HepG2 (cell line): ENCODE results near the gene MED9. TPM values are rescaled to one million over a fixed set of nuclear protein-coding genes. Genes with fewer than 3 reads are reported as not detected.

Experiments used
- ATAC-seq: fragments of 200-7000 bp; cut with Tn5 transposase; 3 replicates; pipeline ENCODE4 v1.9.1; 2020; ENCODE audit warnings: mild to moderate bottlenecking, moderate library complexity
- BruUV-seq: library from RNA; stranded (reverse); fragments of 400-500 nt; replicated peaks from 2 replicates; lab custom pipeline; 2021; lab: Mats Ljungman, UMichigan
- CTCF ChIA-PET: fragments of 300-600 bp; formaldehyde crosslinking; extraction: SDS; loops from one replicate; lab custom pipeline; 2021; ENCODE audit warnings: low total read pairs, inconsistent platforms, low intra/inter-chr PET ratio; lab: Yijun Ruan, JAX
- POLR2A ChIA-PET: fragments of 350-600 bp; sonication (Branson Sonifier 250); formaldehyde crosslinking; loops from one replicate; lab custom pipeline; 2020; ENCODE audit warnings: antibody characterized with exemption, inconsistent platforms; lab: Yijun Ruan, JAX
- DNase-seq: peaks from one replicate; pipeline ENCODE4 v3.0.0-alpha.2; 2015; ENCODE audit warnings: low spot score
- FAIRE-seq: peaks from 3 replicates; lab custom pipeline; 2011; peaks lifted over from hg19 to GRCh38; lab: Jason Lieb, UNC
- H2AFZ ChIP-seq: one replicate; pipeline ENCODE4 v1.6.1; 2011; ENCODE audit warnings: low read length, inconsistent platforms
- H3K27ac ChIP-seq: fragments of 300-600 bp; 3 replicates; pipeline ENCODE4 v1.8.0; 2011; ENCODE audit warnings: mixed run types, mild to moderate bottlenecking, mixed read lengths, low read length, inconsistent platforms; ENCODE audit not compliant: insufficient read depth; ENCODE audit errors: extremely low read length
- H3K27me3 ChIP-seq, 2 experiments: fragments of 200-600 bp in 1 of 2; 2 replicates in 1 of 2; 3 replicates in 1 of 2; pipeline versions ENCODE4 v1.6.0 to v1.8.0; 2011; ENCODE audit warnings: low read length in 2 of 2, mild to moderate bottlenecking in 2 of 2, moderate library complexity in 2 of 2, inconsistent platforms in 1 of 2; ENCODE audit not compliant: insufficient read depth in 2 of 2, control insufficient read depth in 1 of 2
- H3K36me3 ChIP-seq, 2 experiments: fragments of 200-600 bp in 1 of 2; replicated peaks in 1 of 2; 2 replicates in 1 of 2; 3 replicates in 1 of 2; pipeline versions ENCODE4 v1.5.1 to v1.8.0; 2011; ENCODE audit warnings: low read length in 2 of 2, inconsistent platforms in 1 of 2; ENCODE audit not compliant: insufficient read depth in 2 of 2, control insufficient read depth in 1 of 2
- H3K4me1 ChIP-seq: 2 replicates; pipeline ENCODE4 v1.5.1; 2012; ENCODE audit warnings: low read length, inconsistent platforms; ENCODE audit not compliant: insufficient read depth
- H3K4me2 ChIP-seq: 2 replicates; pipeline ENCODE4 v1.6.0; 2011; ENCODE audit warnings: low read depth, low read length, inconsistent platforms
- H3K4me3 ChIP-seq, 3 experiments: fragments of 200-600 bp in 1 of 3; sonication (generic), shearing (Covaris generic) in 1 of 3; replicated peaks in 1 of 3; 2 replicates each; pipeline ENCODE4 v1.5.1; 2011 to 2016; ENCODE audit warnings: low read length in 3 of 3, inconsistent platforms in 2 of 3, low read depth in 2 of 3, mild to moderate bottlenecking in 2 of 3, control low read depth in 1 of 3, mixed read lengths in 1 of 3; ENCODE audit not compliant: insufficient read depth in 1 of 3
- H3K79me2 ChIP-seq: one replicate; pipeline ENCODE4 v1.6.1; 2011; ENCODE audit warnings: low read length, inconsistent platforms; ENCODE audit not compliant: insufficient read depth
- H3K9ac ChIP-seq: 2 replicates; pipeline ENCODE4 v1.6.0; 2011; ENCODE audit warnings: mild to moderate bottlenecking, low read depth, low read length, inconsistent platforms; ENCODE audit not compliant: insufficient read depth
- H3K9me3 ChIP-seq: 2 replicates; pipeline ENCODE4 v1.5.1; 2012; ENCODE audit warnings: mild to moderate bottlenecking, low read length
- H4K20me1 ChIP-seq: 2 replicates; pipeline ENCODE4 v1.6.0; 2011; ENCODE audit warnings: inconsistent platforms, mild to moderate bottlenecking, low read length, moderate library complexity; ENCODE audit not compliant: insufficient read depth
- BCLAF1 ChIP-seq: fragments of 450-650 bp; IDR thresholded peaks from 2 replicates; pipeline ENCODE4 v1.6.1; 2017; ENCODE audit warnings: mild to moderate bottlenecking
- HCFC1 ChIP-seq: fragments of 150-350 bp; IDR thresholded peaks from 2 replicates; pipeline ENCODE4 v1.6.1; 2014; ENCODE audit warnings: low read depth, low read length
- MAFF ChIP-seq: IDR thresholded peaks from 2 replicates; pipeline ENCODE4 v1.6.1; 2011; ENCODE audit warnings: low read depth, low read length, improper control_type of control experiment
- MAFK ChIP-seq, 2 experiments: IDR thresholded peaks in 1 of 2; conservative IDR thresholded peaks in 1 of 2; 2 replicates each; pipeline ENCODE4 v1.6.1; 2011; ENCODE audit warnings: improper control_type of control experiment in 2 of 2, low read length in 2 of 2
- REXO4 ChIP-seq: sonication (generic); formaldehyde crosslinking; IDR thresholded peaks from 2 replicates; pipeline ENCODE4 v1.8.0; 2022; ENCODE audit warnings: missing genetic modification reagents, mild to moderate bottlenecking, borderline replicate concordance
- TMF1 ChIP-seq: sonication (generic); formaldehyde crosslinking; IDR thresholded peaks from 2 replicates; pipeline ENCODE4 v1.8.1; 2022; ENCODE audit warnings: low read depth, missing genetic modification reagents
- ZNF281 ChIP-seq: sonication (generic); formaldehyde crosslinking; IDR thresholded peaks from 2 replicates; pipeline ENCODE4 v1.4.0; 2020; ENCODE audit warnings: missing genetic modification reagents, borderline replicate concordance
- WGBS: methylation state at CpG from one replicate; pipeline ENCODE4 v1.1.6; 2017; ENCODE audit warnings: low lambda C conversion rate; 5-methylcytosine and 5-hydroxymethylcytosine counted together
- in situ Hi-C: cut with HindIII; loops from 2 replicates; pipeline ENCODE4 v1.10.0; 2017; ENCODE audit warnings: low pct_unique_long_range_greater_than_20kb; ENCODE audit not compliant: extremely low pct_ligation_motif_present
- intact Hi-C: fragments of 100-400 bp; cut with micrococcal nuclease; formaldehyde crosslinking; loops from one replicate; pipeline ENCODE4 v1.10.0; 2022; ENCODE audit not compliant: unreplicated experiment
- polyA plus RNA-seq, 8 experiments: library from polyadenylated mRNA; depleted of rRNA in 3 of 8; stranded (reverse) in 7 of 8; unstranded in 1 of 8; fragments of >200 nt; fragmentation: Illumina TruSeq in 4 of 8; extraction: Trizol in 4 of 8; gene quantifications; 2 replicates each; pipeline versions ENCODE4 v1.2.1 to v1.2.3, GENCODE V29; 2011 to 2016; ENCODE audit warnings: low read depth in 4 of 8, missing spikeins in 1 of 8, mixed read lengths in 1 of 8; ENCODE audit not compliant: insufficient read depth in 1 of 8
- total RNA-seq, 5 experiments: library from RNA; depleted of rRNA; stranded (reverse); fragments of >200 nt; fragmentation: Illumina TruSeq; extraction: Trizol; gene quantifications; 2 replicates each; pipeline ENCODE4 v1.2.3, GENCODE V29; 2016; ENCODE audit warnings: low read depth in 1 of 5

Gene MED9
- total and polyA plus RNA-seq, 2 of the 13 experiments (the other 11 are each of a cell fraction or from before 2014, with no cell fraction given) = 11.9 to 15.1 TPM

GRCh38 chr17:17484451-17484899 lies 7.7 kb downstream of the MED9 start:
- H3K4me2 ChIP-seq = no peak overlapping the region
- no TSS peak for BruUV-seq
- FAIRE-seq (no peak), DNase-seq (no peak), ATAC-seq (no peak)
- peaks cover 45% of the 10 kb centered on the region for H3K4me1 ChIP-seq
- intact Hi-C loops (no loop called here), in situ Hi-C loops (no loop called here)
- H3K36me3 ChIP-seq = peaks cover 17 to 52% of the 10 kb centered on the region in 2 experiments; a peak in 4 of 5 replicates
- CTCF ChIA-PET = no interaction called here
- H4K20me1 ChIP-seq = 0 out of 2 replicates have a peak, but pooled peaks cover 2% of the 10 kb centered on the region
- peaks cover 49% of the 10 kb centered on the region for H3K79me2 ChIP-seq
- no peak overlapping the region for H3K27ac ChIP-seq
- no peak overlapping the region for H3K9ac ChIP-seq
- no peaks in the 10 kb centered on the region for H3K27me3 ChIP-seq
- no peaks in the 10 kb centered on the region for H3K9me3 ChIP-seq
- TF ChIP-seq MAFF = peak; percentile 47; the same call in 1 of the 2 replicates
- TF ChIP-seq MAFK (conservative IDR thresholded peaks at IDR 0.05 in 1 of 2, IDR thresholded peaks at IDR 0.05 in 1 of 2; ENCODE audit: low read length in 2 of 2) = peak; percentile 51 to 64
- no peak for TF ChIP-seq REXO4 (CRISPR knock-in tag)
- TF ChIP-seq BCLAF1 = no peak
- no peak overlapping the region for H2AFZ ChIP-seq
- POLR2A ChIA-PET = interaction anchor here (0.7 kb wide), 1 partner anchor 12 kb away, joined by 4 read pairs; the partner anchor contains the start of gene RASD1
- H3K4me3 ChIP-seq = no peak overlapping the region
- WGBS = 84% methylated on average over 12 of the region's 12 CpGs

- no TSS peak for BruUV-seq
- no peak overlapping the region for H3K27ac ChIP-seq
- no peak for FAIRE-seq
- no peak for TF ChIP-seq ZNF281 (CRISPR knock-in tag)
- TF ChIP-seq TMF1 (CRISPR knock-in tag) = no peak
- TF ChIP-seq HCFC1 = no peak
Observed at GRCh38 chr17:17485420-17485819, 8.6 kb downstream of the MED9 start.

More at GRCh38 chr17:17485420-17485819, 8.6 kb downstream of the MED9 start:
- Histone ChIP-seq H3K79me2 (peaks cover 40% of the 10 kb centered on the region), H3K36me3 (peaks cover 18 to 43% of the 10 kb centered on the region in 2 experiments; a peak in 4 of 5 replicates), H3K9ac (no peak overlapping the region), H3K4me3 (no peak overlapping the region), H2AFZ (no peak overlapping the region), H3K27me3 (no peaks in the 10 kb centered on the region), H3K4me1 (peaks cover 41% of the 10 kb centered on the region), H3K4me2 (no peak overlapping the region), H4K20me1 (0 out of 2 replicates have a peak, but pooled peaks cover 2% of the 10 kb centered on the region), H3K9me3 (no peaks in the 10 kb centered on the region)
- intact Hi-C loops = no loop called here
- ATAC-seq (no peak), DNase-seq (no peak)
- ChIA-PET POLR2A (no interaction called here), CTCF (no interaction called here)
- WGBS = 97% methylated on average over 5 of the region's 6 CpGs
- in situ Hi-C loops = no loop called here
